NCI-H1092 treated with DMSO at 0.1 percent for 48 hours (cell line): ENCODE data around the gene DLX2.

Source experiments
- DNase-seq: peaks from one replicate; lab custom pipeline; 2025; lab: John Stamatoyannopoulos, UW

Gene DLX2

GRCh38 chr2:172094294-172095145 is 8.2 kb downstream of the DLX2 start:
- peak; percentile 25 for DNase-seq

- DNase-seq, result no peak
Measured at GRCh38 chr2:172093416-172094293, 9.0 kb downstream of the DLX2 start.

GRCh38 chr2:172092716-172093415 is 9.8 kb downstream of the DLX2 start:
- no peak for DNase-seq

- DNase-seq, result peak; percentile 39
Measured at GRCh38 chr2:172091761-172092566, 10.7 kb downstream of the DLX2 start.

GRCh38 chr2:172091000-172091641 is 11.6 kb downstream of the DLX2 start:
- DNase-seq, result no peak

GRCh38 chr2:172090044-172090961 is 12.4 kb downstream of the DLX2 start:
- DNase-seq, result no peak

- DNase-seq, result no peak
Measured at GRCh38 chr2:172089633-172090032, 13.1 kb downstream of the DLX2 start.

- no peak for DNase-seq
Measured at GRCh38 chr2:172089005-172089504, 13.6 kb downstream of the DLX2 start.

GRCh38 chr2:172088245-172089004 is 14.3 kb downstream of the DLX2 start:
- no peak for DNase-seq

GRCh38 chr2:172087780-172088244 is 14.9 kb downstream of the DLX2 start:
- no peak for DNase-seq

GRCh38 chr2:172087207-172087779 is 15.4 kb downstream of the DLX2 start:
- DNase-seq, result no peak

GRCh38 chr2:172086241-172087206 is 16.2 kb downstream of the DLX2 start:
- DNase-seq, result peak; percentile 31

GRCh38 chr2:172085460-172086159 is 17.1 kb downstream of the DLX2 start, which contains the start of gene DLX1:
TSS of gene DLX1 (plus strand) at chr2:172085507. CDS start at chr2:172085678, 171 bp downstream.
- DNase-seq, result peak; percentile 68

- peak; percentile 89 for DNase-seq
Measured at GRCh38 chr2:172084645-172085459, 17.8 kb downstream of the DLX2 start.

- DNase-seq, result peak; percentile 68
Measured at GRCh38 chr2:172084395-172084644, 18.4 kb downstream of the DLX2 start.
